Activated CD8-positive, alpha-beta T cell treated with anti-CD3 and anti-CD28 coated beads, Interleukin-2, amount 10 ng/mL, durations not matched to agents 7 days and 5 days (primary cell): Measurements from ENCODE around the gene FOXE1. TPM values are rescaled to one million over a fixed set of nuclear protein-coding genes. Genes with fewer than 3 reads are reported as not detected.

ENCODE experiments used
- ATAC-seq: fragments of 150-1000 bp; cut with Tn5 transposase; one replicate; pipeline ENCODE4 v1.10.0; 2021; ENCODE audit warnings: moderate library complexity
- CTCF ChIA-PET: fragments of 350-600 bp; sonication (Branson Sonifier 250); formaldehyde crosslinking; loops from one replicate; lab custom pipeline; 2021; ENCODE audit warnings: antibody characterized with exemption; lab: Charles Lee
- POLR2A ChIA-PET: fragments of 350-600 bp; sonication (Branson Sonifier 250); formaldehyde crosslinking; loops from one replicate; lab custom pipeline; 2021; ENCODE audit warnings: antibody characterized with exemption; lab: Charles Lee
- DNase-seq: peaks from one replicate; pipeline ENCODE4 v3.0.0-alpha.2; 2020
- H3K27ac Mint-ChIP-seq: one replicate; pipeline ENCODE4 v1.8.0; 2021; ENCODE audit warnings: mild to moderate bottlenecking, mixed read lengths
- H3K27me3 Mint-ChIP-seq: one replicate; pipeline ENCODE4 v1.8.0; 2021; ENCODE audit warnings: low read depth, mixed read lengths
- H3K36me3 Mint-ChIP-seq: one replicate; pipeline ENCODE4 v1.8.0; 2021; ENCODE audit warnings: low read depth, mixed read lengths
- H3K4me1 Mint-ChIP-seq: one replicate; pipeline ENCODE4 v1.8.0; 2021; ENCODE audit warnings: low read depth, mixed read lengths
- H3K4me3 Mint-ChIP-seq: one replicate; pipeline ENCODE4 v1.8.0; 2021; ENCODE audit warnings: mild to moderate bottlenecking, mixed read lengths
- H3K9me3 Mint-ChIP-seq: one replicate; pipeline ENCODE4 v1.8.0; 2022; ENCODE audit warnings: mixed read lengths; ENCODE audit not compliant: insufficient read depth
- total RNA-seq, 2 experiments: library from RNA; stranded (reverse); gene quantifications; one replicate each; pipeline ENCODE4 v1.2.3, GENCODE V29; 2021

The FOXE1 gene
- total RNA-seq, 2 experiments from 2014 or later, result 0.08 TPM; not detected in 1

GRCh38 chr9:97874624-97875023, 21.6 kb downstream of the FOXE1 start:
- Mint-ChIP-seq H3K4me3 (no peak overlapping the region), H3K27me3 (peaks cover 14% of the 10 kb centered on the region), H3K27ac (no peak overlapping the region), H3K9me3 (no peaks in the 10 kb centered on the region), H3K36me3 (no peaks in the 10 kb centered on the region), H3K4me1 (no peaks in the 10 kb centered on the region)
- ATAC-seq (no peak), DNase-seq (no peak)
- CTCF ChIA-PET, result interaction anchor here (1.4 to 1.7 kb wide), 2 partner anchors 16 to 26 kb away, joined by 4 to 9 read pairs; no protein-coding TSS in a partner anchor
- POLR2A ChIA-PET, result no interaction called here

- Mint-ChIP-seq H3K27ac (no peak overlapping the region), H3K4me1 (no peaks in the 10 kb centered on the region), H3K27me3 (peaks cover 13% of the 10 kb centered on the region), H3K9me3 (no peaks in the 10 kb centered on the region), H3K36me3 (no peaks in the 10 kb centered on the region), H3K4me3 (no peak overlapping the region)
- ChIA-PET POLR2A (no interaction called here), CTCF (interaction anchor here (1.4 to 1.7 kb wide), 2 partner anchors 15 to 26 kb away, joined by 4 to 9 read pairs; no protein-coding TSS in a partner anchor)
- DNase-seq (no peak), ATAC-seq (no peak)
Observed at GRCh38 chr9:97875111-97875510, 22.1 kb downstream of the FOXE1 start.

GRCh38 chr9:97876061-97876460, 23.0 kb downstream of the FOXE1 start:
- no peak overlapping the region for H3K4me3 Mint-ChIP-seq
- H3K27me3 Mint-ChIP-seq, result peaks cover 11% of the 10 kb centered on the region
- ChIA-PET POLR2A (no interaction called here), CTCF (interaction anchor here (1.4 kb wide), 1 partner anchor 14 kb away, joined by 5 read pairs; no protein-coding TSS in a partner anchor)
- H3K4me1 Mint-ChIP-seq, result no peaks in the 10 kb centered on the region
- H3K27ac Mint-ChIP-seq, result no peak overlapping the region
- ATAC-seq (no peak), DNase-seq (no peak)
- H3K9me3 Mint-ChIP-seq, result no peaks in the 10 kb centered on the region
- no peaks in the 10 kb centered on the region for H3K36me3 Mint-ChIP-seq

GRCh38 chr9:97880336-97880735, 27.3 kb downstream of the FOXE1 start:
- Mint-ChIP-seq H3K4me3 (no peak overlapping the region), H3K27me3 (peaks cover 3% of the 10 kb centered on the region), H3K9me3 (no peaks in the 10 kb centered on the region), H3K36me3 (no peaks in the 10 kb centered on the region), H3K4me1 (no peaks in the 10 kb centered on the region), H3K27ac (no peak overlapping the region)
- ChIA-PET POLR2A (interaction anchor here (0.5 to 0.7 kb wide), 2 partner anchors 146 to 197 kb away, joined by 3 to 7 read pairs; no protein-coding TSS in a partner anchor), CTCF (interaction anchor here (1.8 to 3.4 kb wide), 2 partner anchors 9 to 21 kb away, joined by 9 to 31 read pairs; no protein-coding TSS in a partner anchor)
- ATAC-seq (no peak), DNase-seq (no peak)

- Mint-ChIP-seq H3K27me3 (no peaks in the 10 kb centered on the region), H3K4me1 (peaks cover 6% of the 10 kb centered on the region), H3K27ac (no peak overlapping the region), H3K4me3 (no peak overlapping the region), H3K9me3 (no peaks in the 10 kb centered on the region), H3K36me3 (peaks cover 6% of the 10 kb centered on the region)
- DNase-seq, result peak; percentile 76
- POLR2A ChIA-PET, result interaction anchor here (1.8 to 2.4 kb wide), 2 partner anchors 10 to 31 kb away, joined by 7 to 9 read pairs; partner anchors contain the start of gene TRMO
- CTCF ChIA-PET, result interaction anchor here (0.6 to 9.1 kb wide), 35 partner anchors 10 to 393 kb away, joined by 3 to 213 read pairs (median 4); partner anchors contain the start of genes TRMO and XPA
- ATAC-seq, result peak; percentile 76
Observed at GRCh38 chr9:97889941-97890887, 37.2 kb downstream of the FOXE1 start.

GRCh38 chr9:97891736-97892135, 38.7 kb downstream of the FOXE1 start:
- Mint-ChIP-seq H3K9me3 (no peaks in the 10 kb centered on the region), H3K27ac (no peak overlapping the region), H3K27me3 (no peaks in the 10 kb centered on the region), H3K4me1 (peaks cover 6% of the 10 kb centered on the region), H3K36me3 (peaks cover 6% of the 10 kb centered on the region), H3K4me3 (no peak overlapping the region)
- DNase-seq, result no peak
- ChIA-PET CTCF (interaction anchor here (2.6 to 9.1 kb wide), 4 partner anchors 11 to 186 kb away, joined by 12 to 213 read pairs (median 69); partner anchors contain the start of gene TRMO), POLR2A (interaction anchor here (1.8 to 2.4 kb wide), 2 partner anchors 8 to 30 kb away, joined by 7 to 9 read pairs; partner anchors contain the start of gene TRMO)
- no peak for ATAC-seq

GRCh38 chr9:97892421-97892820, 39.4 kb downstream of the FOXE1 start:
- no peak for ATAC-seq
- POLR2A ChIA-PET, result interaction anchor here (0.6 kb wide), 1 partner anchor 89 kb away, joined by 3 read pairs; no protein-coding TSS in a partner anchor
- CTCF ChIA-PET, result interaction anchor here (0.7 to 9.1 kb wide), 5 partner anchors 10 to 371 kb away, joined by 3 to 213 read pairs (median 5); partner anchors contain the start of gene TRMO
- Mint-ChIP-seq H3K4me1 (peaks cover 6% of the 10 kb centered on the region), H3K36me3 (peaks cover 6% of the 10 kb centered on the region), H3K27ac (no peak overlapping the region), H3K9me3 (no peaks in the 10 kb centered on the region), H3K4me3 (no peak overlapping the region), H3K27me3 (no peaks in the 10 kb centered on the region)
- DNase-seq, result no peak

GRCh38 chr9:97895211-97895610, 42.2 kb downstream of the FOXE1 start:
- POLR2A ChIA-PET, result interaction anchor here (1.1 kb wide), 1 partner anchor 27 kb away, joined by 6 read pairs; the partner anchor contains the start of gene TRMO
- no peaks in the 10 kb centered on the region for H3K9me3 Mint-ChIP-seq
- ATAC-seq (no peak), DNase-seq (no peak)
- peaks cover 1% of the 10 kb centered on the region for H3K4me1 Mint-ChIP-seq
- H3K4me3 Mint-ChIP-seq, result no peak overlapping the region
- no peak overlapping the region for H3K27ac Mint-ChIP-seq
- CTCF ChIA-PET, result interaction anchor here (1.2 to 9.1 kb wide), 3 partner anchors 11 to 183 kb away, joined by 3 to 107 read pairs (median 7); partner anchors contain the start of gene TRMO
- no peaks in the 10 kb centered on the region for H3K27me3 Mint-ChIP-seq
- H3K36me3 Mint-ChIP-seq, result peaks cover 8% of the 10 kb centered on the region

- Mint-ChIP-seq H3K36me3 (peaks cover 9% of the 10 kb centered on the region), H3K4me1 (peaks cover 5% of the 10 kb centered on the region), H3K27me3 (no peaks in the 10 kb centered on the region), H3K4me3 (no peak overlapping the region), H3K27ac (no peak overlapping the region), H3K9me3 (no peaks in the 10 kb centered on the region)
- ChIA-PET POLR2A (interaction anchor here (0.8 to 1.1 kb wide), 2 partner anchors 9 to 27 kb away, joined by 3 to 6 read pairs; partner anchors contain the start of gene TRMO), CTCF (interaction anchor here (0.6 to 9.1 kb wide), 6 partner anchors 9 to 394 kb away, joined by 3 to 107 read pairs (median 4); partner anchors contain the start of gene TRMO)
- no peak for DNase-seq
- ATAC-seq, result no peak
Observed at GRCh38 chr9:97895695-97896332, 42.8 kb downstream of the FOXE1 start.

GRCh38 chr9:97900103-97900737, 47.2 kb downstream of the FOXE1 start:
- no peak overlapping the region for H3K27ac Mint-ChIP-seq

More at GRCh38 chr9:97900103-97900737, 47.2 kb downstream of the FOXE1 start:
- ChIA-PET POLR2A (interaction anchor here (1.3 to 3.8 kb wide), 3 partner anchors 10 to 355 kb away, joined by 3 to 27 read pairs (median 7); partner anchors contain the start of genes TBC1D2 and TRMO), CTCF (interaction anchor here (0.7 to 11.0 kb wide), 25 partner anchors 10 to 206 kb away, joined by 3 to 222 read pairs (median 4); partner anchors contain the start of genes TRMO and XPA)
- H3K4me3 Mint-ChIP-seq, result no peak overlapping the region
- peak; percentile 10 for DNase-seq
- no peak for ATAC-seq
- H3K9me3 Mint-ChIP-seq, result no peaks in the 10 kb centered on the region
- H3K27me3 Mint-ChIP-seq, result no peaks in the 10 kb centered on the region
- peaks cover 28% of the 10 kb centered on the region for H3K36me3 Mint-ChIP-seq
- H3K4me1 Mint-ChIP-seq, result peaks cover 38% of the 10 kb centered on the region
